Ishikawa (cell line): ENCODE results near the gene ATP6V0C.

Experiments
- CEBPB ChIP-seq: IDR thresholded peaks from 2 replicates; pipeline ENCODE4 v1.6.1; 2012
- EGR1 ChIP-seq: IDR thresholded peaks from 2 replicates; pipeline ENCODE4 v1.6.1; 2012

DNA sequence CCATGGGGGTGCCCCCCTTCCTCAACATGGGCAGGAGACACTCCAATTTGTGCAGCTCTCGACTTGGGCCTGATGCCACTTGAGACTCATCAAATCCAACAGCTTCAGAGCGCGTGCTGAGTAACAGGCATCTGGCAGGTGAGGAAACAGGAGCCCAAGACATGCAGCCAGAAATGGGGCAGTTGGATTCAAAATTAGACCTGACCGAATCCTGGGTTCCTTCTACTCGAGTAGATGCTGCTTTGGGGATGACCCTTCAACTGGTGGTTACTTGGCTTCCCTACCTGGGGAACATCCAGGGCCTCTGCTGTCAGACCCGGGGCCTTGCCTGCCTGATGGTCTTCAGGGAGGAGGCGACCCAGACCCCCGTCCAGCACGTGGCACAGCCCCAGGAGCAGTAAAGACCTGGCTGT, 43.1 kb upstream of the ATP6V0C start:
- TF ChIP-seq CEBPB = no peak
- no peak for TF ChIP-seq EGR1
